Neural cell (in vitro differentiated cells): Measurements from ENCODE around the gene NKD2. TPM values are rescaled to one million over a fixed set of nuclear protein-coding genes. Genes with fewer than 3 reads are reported as not detected.

Experiments used
- H2AFZ ChIP-seq: fragments of 200-600, 300-800 bp; sonication (generic), shearing (Covaris generic); 2 replicates; pipeline ENCODE4 v1.6.0; 2014; ENCODE audit warnings: low read depth, mild to moderate bottlenecking, antibody characterized with exemption, low read length, moderate library complexity
- H3F3A ChIP-seq: fragments of 200-600 bp; shearing (Covaris generic); 2 replicates; pipeline ENCODE4 v1.6.1; 2016; ENCODE audit warnings: mild to moderate bottlenecking, moderate library complexity, mixed read lengths, antibody characterized with exemption, low read length; ENCODE audit not compliant: insufficient read depth, poor library complexity, severe bottlenecking
- H3K27ac ChIP-seq: fragments of 200-600, 300-800 bp; sonication (generic), shearing (Covaris generic); 2 replicates; pipeline ENCODE4 v1.5.1; 2014; ENCODE audit warnings: mild to moderate bottlenecking, low read length, moderate library complexity
- H3K27me3 ChIP-seq: fragments of 300-800, 200-600 bp; sonication (generic), shearing (Covaris generic); 2 replicates; pipeline ENCODE4 v1.6.0; 2014; ENCODE audit warnings: mild to moderate bottlenecking, low read depth, low read length, moderate library complexity; ENCODE audit not compliant: insufficient read depth
- H3K36me3 ChIP-seq: fragments of 300-800, 200-600 bp; sonication (generic), shearing (Covaris generic); 2 replicates; pipeline ENCODE4 v1.5.1; 2014; ENCODE audit warnings: mild to moderate bottlenecking, antibody characterized with exemption, low read length, moderate library complexity; ENCODE audit not compliant: insufficient read depth
- H3K4me2 ChIP-seq: fragments of 300-800, 200-600 bp; sonication (generic), shearing (Covaris generic); 2 replicates; pipeline ENCODE4 v1.6.0; 2014; ENCODE audit warnings: mild to moderate bottlenecking, low read length
- H3K4me3 ChIP-seq: fragments of 300-800, 200-600 bp; sonication (generic), shearing (Covaris generic); 2 replicates; pipeline ENCODE4 v1.5.1; 2014; ENCODE audit warnings: mild to moderate bottlenecking, low read length, moderate library complexity
- H3K79me2 ChIP-seq: fragments of 200-600 bp; shearing (Covaris generic); replicated peaks from 2 replicates; pipeline ENCODE4 v1.6.0; 2014; ENCODE audit warnings: mild to moderate bottlenecking, low read length, moderate library complexity; ENCODE audit not compliant: insufficient read depth
- H3K9ac ChIP-seq: fragments of 300-800, 200-600 bp; sonication (generic), shearing (Covaris generic); 2 replicates; pipeline ENCODE4 v1.6.1; 2016; ENCODE audit warnings: mild to moderate bottlenecking, low read length, mixed read lengths
- H3K9me2 ChIP-seq: fragments of 200-600 bp; shearing (Covaris generic); 2 replicates; pipeline ENCODE4 v1.6.1; 2016; ENCODE audit warnings: mild to moderate bottlenecking, low read length, mixed read lengths; ENCODE audit not compliant: insufficient read depth
- H3K9me3 ChIP-seq: fragments of 200-600, 300-800 bp; sonication (generic), shearing (Covaris generic); 2 replicates; pipeline ENCODE4 v1.6.1; 2016; ENCODE audit warnings: mild to moderate bottlenecking, mixed run types, low read length, moderate library complexity, mixed read lengths
- H4K20me1 ChIP-seq: fragments of 200-600 bp; shearing (Covaris generic); 2 replicates; pipeline ENCODE4 v1.6.1; 2016; ENCODE audit warnings: mild to moderate bottlenecking, mixed run types; ENCODE audit not compliant: insufficient read depth
- CTCF ChIP-seq: fragments of 450-650 bp; IDR thresholded peaks from 2 replicates; pipeline ENCODE4 v1.5.1; 2014; ENCODE audit warnings: antibody characterized with exemption, mild to moderate bottlenecking, moderate library complexity; ENCODE audit not compliant: poor library complexity, severe bottlenecking
- EP300 ChIP-seq: fragments of 450-650 bp; conservative IDR thresholded peaks from 2 replicates; pipeline ENCODE4 v1.6.1; 2014; ENCODE audit warnings: antibody characterized with exemption, mild to moderate bottlenecking, moderate library complexity; ENCODE audit not compliant: poor library complexity, severe bottlenecking
- EZH2 ChIP-seq: fragments of 200-600, 300-800 bp; shearing (Covaris generic), sonication (generic); IDR thresholded peaks from 2 replicates; pipeline ENCODE4 v1.6.1; 2014; ENCODE audit warnings: antibody characterized with exemption, low read length, borderline replicate concordance, mild to moderate bottlenecking; ENCODE audit not compliant: insufficient read depth, poor library complexity, severe bottlenecking
- MXI1 ChIP-seq: fragments of 450-650 bp; conservative IDR thresholded peaks from 2 replicates; pipeline ENCODE4 v1.6.1; 2014; ENCODE audit warnings: antibody characterized with exemption, mild to moderate bottlenecking; ENCODE audit not compliant: poor library complexity, severe bottlenecking
- POLR2AphosphoS5 ChIP-seq: IDR thresholded peaks from 2 replicates; pipeline ENCODE4 v1.6.1; 2012
- RAD21 ChIP-seq: fragments of 450-650 bp; conservative IDR thresholded peaks from 2 replicates; pipeline ENCODE4 v1.6.1; 2014; ENCODE audit warnings: antibody characterized with exemption, mild to moderate bottlenecking, moderate library complexity
- SMC3 ChIP-seq: fragments of 450-650 bp; conservative IDR thresholded peaks from 2 replicates; pipeline ENCODE4 v1.6.1; 2014; ENCODE audit warnings: antibody characterized with exemption, mild to moderate bottlenecking, moderate library complexity; ENCODE audit not compliant: poor library complexity
- TAF1 ChIP-seq: IDR thresholded peaks from 2 replicates; pipeline ENCODE4 v1.6.1; 2012; ENCODE audit warnings: low read depth
- polyA plus RNA-seq: library from polyadenylated mRNA; depleted of rRNA; stranded (reverse); fragments of >200 nt; gene quantifications from 2 replicates; pipeline ENCODE4 v1.2.3, GENCODE V29; 2014
- TF ChIP-seq, protein P1 (sequence below): IDR thresholded peaks from 2 replicates; pipeline ENCODE4 v1.6.1; 2012; ENCODE audit warnings: borderline replicate concordance

The NKD2 gene
- polyA plus RNA-seq, 1 donor from 2014 or later: 7.2 TPM

- no peak overlapping the region for H3K27ac ChIP-seq
- H3K36me3 ChIP-seq: no peaks in the 10 kb centered on the region
- TF ChIP-seq POLR2AphosphoS5: no peak
- TF ChIP-seq, protein P1, sequence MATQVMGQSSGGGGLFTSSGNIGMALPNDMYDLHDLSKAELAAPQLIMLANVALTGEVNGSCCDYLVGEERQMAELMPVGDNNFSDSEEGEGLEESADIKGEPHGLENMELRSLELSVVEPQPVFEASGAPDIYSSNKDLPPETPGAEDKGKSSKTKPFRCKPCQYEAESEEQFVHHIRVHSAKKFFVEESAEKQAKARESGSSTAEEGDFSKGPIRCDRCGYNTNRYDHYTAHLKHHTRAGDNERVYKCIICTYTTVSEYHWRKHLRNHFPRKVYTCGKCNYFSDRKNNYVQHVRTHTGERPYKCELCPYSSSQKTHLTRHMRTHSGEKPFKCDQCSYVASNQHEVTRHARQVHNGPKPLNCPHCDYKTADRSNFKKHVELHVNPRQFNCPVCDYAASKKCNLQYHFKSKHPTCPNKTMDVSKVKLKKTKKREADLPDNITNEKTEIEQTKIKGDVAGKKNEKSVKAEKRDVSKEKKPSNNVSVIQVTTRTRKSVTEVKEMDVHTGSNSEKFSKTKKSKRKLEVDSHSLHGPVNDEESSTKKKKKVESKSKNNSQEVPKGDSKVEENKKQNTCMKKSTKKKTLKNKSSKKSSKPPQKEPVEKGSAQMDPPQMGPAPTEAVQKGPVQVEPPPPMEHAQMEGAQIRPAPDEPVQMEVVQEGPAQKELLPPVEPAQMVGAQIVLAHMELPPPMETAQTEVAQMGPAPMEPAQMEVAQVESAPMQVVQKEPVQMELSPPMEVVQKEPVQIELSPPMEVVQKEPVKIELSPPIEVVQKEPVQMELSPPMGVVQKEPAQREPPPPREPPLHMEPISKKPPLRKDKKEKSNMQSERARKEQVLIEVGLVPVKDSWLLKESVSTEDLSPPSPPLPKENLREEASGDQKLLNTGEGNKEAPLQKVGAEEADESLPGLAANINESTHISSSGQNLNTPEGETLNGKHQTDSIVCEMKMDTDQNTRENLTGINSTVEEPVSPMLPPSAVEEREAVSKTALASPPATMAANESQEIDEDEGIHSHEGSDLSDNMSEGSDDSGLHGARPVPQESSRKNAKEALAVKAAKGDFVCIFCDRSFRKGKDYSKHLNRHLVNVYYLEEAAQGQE: no peak
- TF ChIP-seq TAF1: no peak
- no peak for TF ChIP-seq EZH2
- no peak for TF ChIP-seq CTCF
- TF ChIP-seq RAD21: no peak
- no peak for TF ChIP-seq SMC3
- no peak for TF ChIP-seq MXI1
- no peak for TF ChIP-seq EP300
These were observed 11.6 kb upstream of the NKD2 start for GRCh38 chr5:997001-997474.

GRCh38 chr5:997711-998110 is 10.9 kb upstream of the NKD2 start:
- no peak overlapping the region for H3K9ac ChIP-seq
- no peak overlapping the region for H2AFZ ChIP-seq
- H4K20me1 ChIP-seq: no peaks in the 10 kb centered on the region
- H3K36me3 ChIP-seq: no peaks in the 10 kb centered on the region
- H3F3A ChIP-seq: no peaks in the 10 kb centered on the region
- no peak overlapping the region for H3K4me3 ChIP-seq
- TF ChIP-seq EZH2: no peak
- TF ChIP-seq MXI1: no peak
- no peak for TF ChIP-seq EP300
- no peak for TF ChIP-seq CTCF
- TF ChIP-seq, protein P1: no peak
- no peak for TF ChIP-seq TAF1
- no peaks in the 10 kb centered on the region for H3K27me3 ChIP-seq
- H3K79me2 ChIP-seq: no peaks in the 10 kb centered on the region
- no peak overlapping the region for H3K27ac ChIP-seq
- no peaks in the 10 kb centered on the region for H3K9me3 ChIP-seq
- no peaks in the 10 kb centered on the region for H3K9me2 ChIP-seq
- no peak overlapping the region for H3K4me2 ChIP-seq

More at GRCh38 chr5:997001-997474, 11.6 kb upstream of the NKD2 start:
- Histone ChIP-seq H3K4me3 (no peak overlapping the region), H3K9ac (no peak overlapping the region), H2AFZ (no peak overlapping the region), H3K9me2 (no peaks in the 10 kb centered on the region), H3K9me3 (no peaks in the 10 kb centered on the region), H3K79me2 (no peaks in the 10 kb centered on the region), H3K27me3 (no peaks in the 10 kb centered on the region), H3F3A (no peaks in the 10 kb centered on the region), H4K20me1 (no peaks in the 10 kb centered on the region), H3K4me2 (no peak overlapping the region)
